A549 treated with dexamethasone at 1 μM for 4 hours (cell line): Measurements from ENCODE around the gene NWD2. TPM values are rescaled to one million over a fixed set of nuclear protein-coding genes. Genes with fewer than 3 reads are reported as not detected.

Source experiments
- total RNA-seq: library from RNA; stranded (reverse); fragments of 200-300 nt; extraction: Qiagen RNA extraction; gene quantifications from 5 replicates; pipeline ENCODE4 v1.2.3, GENCODE V29; 2022

Gene NWD2, protein sequence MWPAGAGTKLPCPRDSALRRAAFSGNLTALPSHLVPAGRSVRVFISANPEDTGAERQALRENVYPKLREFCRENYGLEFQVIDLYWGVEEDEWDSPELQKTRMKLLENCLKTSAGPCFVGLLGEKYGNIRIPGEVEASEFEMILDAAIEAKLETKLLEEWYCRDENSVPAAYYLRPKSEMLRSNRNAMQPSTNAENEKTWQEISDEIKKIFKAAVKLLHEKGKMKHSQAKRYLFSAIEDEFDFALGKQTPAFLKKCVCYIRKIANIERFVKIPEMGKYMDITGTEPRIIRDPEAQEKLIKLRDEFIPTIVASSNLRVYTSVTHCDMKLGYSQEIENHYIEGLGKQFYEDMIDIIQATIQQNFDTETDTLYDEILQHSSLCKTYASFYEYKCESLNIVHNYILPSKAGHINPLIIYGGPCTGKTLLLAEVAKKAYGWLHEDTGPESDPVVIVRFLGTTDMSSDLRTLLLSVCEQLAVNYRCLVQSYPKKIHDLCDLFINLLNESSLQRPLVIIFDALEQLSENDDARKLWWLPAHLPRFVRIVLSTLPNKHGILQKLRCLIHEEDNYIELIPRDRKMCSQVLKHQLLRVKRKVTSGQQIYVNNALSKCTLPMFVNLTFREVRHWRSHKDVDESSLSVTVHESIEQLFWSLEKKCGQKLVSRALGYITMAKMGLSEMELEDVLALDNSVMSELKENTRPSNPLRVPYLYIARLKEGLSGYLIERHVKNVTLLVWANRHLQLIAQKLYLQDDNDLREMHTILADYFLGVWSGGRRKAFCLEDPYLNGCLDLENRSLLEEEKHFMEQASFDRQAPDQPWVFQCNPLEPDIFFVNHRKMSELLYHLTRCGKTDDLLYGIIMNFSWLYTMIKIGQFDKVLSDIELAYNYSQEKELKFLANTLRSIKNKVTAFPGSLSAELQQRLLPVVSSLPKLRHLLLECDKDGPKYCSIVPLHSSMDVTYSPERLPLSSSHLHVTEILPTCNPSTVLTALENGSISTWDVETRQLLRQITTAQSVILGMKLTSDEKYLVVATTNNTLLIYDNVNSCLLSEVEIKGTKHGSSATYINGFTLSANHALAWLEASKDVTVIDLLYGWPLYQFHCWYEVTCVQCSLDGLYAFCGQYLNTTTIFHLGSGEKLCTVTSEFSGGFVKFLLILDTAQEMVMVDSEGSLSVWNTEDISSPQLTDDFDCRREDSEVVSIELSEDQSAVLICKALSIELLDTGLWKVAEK (N-terminal part only)
- not detected in 5 replicates for total RNA-seq

DNA sequence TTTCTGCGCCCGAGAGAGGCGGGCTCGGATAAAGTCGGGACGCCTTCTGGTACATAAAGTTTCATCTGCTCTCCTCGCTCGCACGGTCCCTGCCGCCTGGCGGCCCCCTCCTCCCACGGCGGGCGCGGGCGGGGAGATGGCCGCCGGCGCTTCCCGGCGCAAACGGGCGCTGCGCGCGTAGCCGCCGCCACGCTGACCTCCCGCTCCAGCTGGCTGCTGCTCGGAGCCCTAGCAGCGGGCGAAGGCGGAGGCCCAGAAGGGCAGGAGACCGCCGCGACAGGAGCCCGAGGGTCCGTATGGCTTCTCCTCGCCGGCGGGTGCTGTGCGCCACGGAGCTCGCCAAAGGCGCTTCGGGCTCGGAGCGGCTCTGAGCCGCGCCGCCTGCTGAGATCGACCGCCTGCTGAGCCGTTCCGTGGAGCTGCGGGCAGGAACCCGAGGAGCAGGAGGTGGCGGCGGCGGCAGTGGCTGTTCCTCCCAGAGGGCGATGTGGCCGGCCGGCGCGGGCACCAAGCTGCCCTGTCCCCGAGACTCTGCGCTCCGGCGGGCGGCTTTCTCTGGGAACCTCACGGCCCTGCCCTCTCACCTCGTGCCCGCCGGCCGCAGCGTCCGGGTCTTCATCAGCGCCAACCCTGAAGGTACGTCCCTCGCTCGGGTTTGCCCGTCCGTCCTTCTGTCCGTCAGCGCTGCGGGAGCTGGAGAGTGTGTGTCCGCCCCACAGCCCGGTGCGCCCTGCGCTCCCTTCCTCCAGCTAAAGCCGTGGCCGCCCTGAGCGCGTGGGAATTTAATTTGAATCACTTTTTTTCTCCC, at the start of gene NWD2:
TSS of gene NWD2 (plus strand) at position 161 of the 808 bp plus-strand sequence. CDS start at position 486, 325 bp downstream.

